HG03135 (cell line): ENCODE data around the gene FAM234B.
"Not testable (repeated sequence)": the region's sequence is repeated elsewhere in the genome, so short reads cannot be mapped to it uniquely, and the experiment has no call there.

Experiments
- ATAC-seq: cut with Tn5 transposase; IDR thresholded peaks from one replicate; pipeline ENCODE4 v1.9.1; 2021; ENCODE audit warnings: mild to moderate bottlenecking, moderate library complexity; ENCODE audit not compliant: unreplicated experiment

The FAM234B gene

GRCh38 chr12:13060581-13060980 is 16.4 kb downstream of the FAM234B start:
- no peak for ATAC-seq

- ATAC-seq: no peak
Measured at GRCh38 chr12:13061377-13061776, 17.2 kb downstream of the FAM234B start.

DNA sequence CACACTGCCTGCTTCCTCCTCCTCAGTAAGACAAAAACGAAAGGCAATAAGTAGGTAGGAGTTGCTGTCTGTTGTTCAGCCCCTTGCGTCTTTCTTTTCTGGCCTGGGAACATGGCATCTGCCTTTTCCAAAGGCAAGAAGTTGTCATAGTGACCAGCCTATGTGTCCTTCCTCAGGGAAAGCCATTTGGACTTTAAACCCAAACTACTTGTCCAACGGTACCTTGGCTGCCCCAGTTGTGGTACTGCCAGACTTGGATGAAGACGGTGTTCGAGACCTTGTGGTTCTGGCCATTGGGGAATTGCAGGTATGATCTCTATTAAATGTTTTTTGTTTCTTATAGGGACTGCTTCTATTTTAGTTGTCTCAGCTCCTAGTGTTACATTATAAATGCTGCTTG is 18.5 kb downstream of the FAM234B start:
- ATAC-seq: no peak

GRCh38 chr12:13066014-13066413 is 21.8 kb downstream of the FAM234B start:
- ATAC-seq: no peak

DNA sequence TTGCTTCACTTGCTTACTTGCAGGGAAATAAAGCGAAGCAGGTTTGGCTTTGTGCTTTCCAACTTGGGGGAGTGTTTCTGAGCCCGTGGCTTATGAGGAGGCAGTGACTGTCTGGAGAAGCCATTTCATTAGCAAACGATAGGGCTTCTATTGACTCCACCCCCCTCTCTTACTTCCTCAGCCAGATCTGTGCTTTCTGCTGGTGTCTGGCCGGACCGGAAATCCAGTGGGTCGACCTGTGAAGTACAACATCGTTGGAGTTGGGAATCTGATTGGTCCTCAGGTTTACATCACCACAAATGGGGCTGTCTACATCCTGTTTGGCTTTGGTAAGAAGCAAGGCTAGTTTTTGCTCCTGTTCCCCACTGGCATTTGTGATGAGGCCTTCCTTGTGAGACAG is 22.3 kb downstream of the FAM234B start:
- no peak for ATAC-seq

- no peak for ATAC-seq
Measured at GRCh38 chr12:13067322-13067721, 23.1 kb downstream of the FAM234B start.

- ATAC-seq: no peak
Measured at GRCh38 chr12:13069380-13069779, 25.2 kb downstream of the FAM234B start.

DNA sequence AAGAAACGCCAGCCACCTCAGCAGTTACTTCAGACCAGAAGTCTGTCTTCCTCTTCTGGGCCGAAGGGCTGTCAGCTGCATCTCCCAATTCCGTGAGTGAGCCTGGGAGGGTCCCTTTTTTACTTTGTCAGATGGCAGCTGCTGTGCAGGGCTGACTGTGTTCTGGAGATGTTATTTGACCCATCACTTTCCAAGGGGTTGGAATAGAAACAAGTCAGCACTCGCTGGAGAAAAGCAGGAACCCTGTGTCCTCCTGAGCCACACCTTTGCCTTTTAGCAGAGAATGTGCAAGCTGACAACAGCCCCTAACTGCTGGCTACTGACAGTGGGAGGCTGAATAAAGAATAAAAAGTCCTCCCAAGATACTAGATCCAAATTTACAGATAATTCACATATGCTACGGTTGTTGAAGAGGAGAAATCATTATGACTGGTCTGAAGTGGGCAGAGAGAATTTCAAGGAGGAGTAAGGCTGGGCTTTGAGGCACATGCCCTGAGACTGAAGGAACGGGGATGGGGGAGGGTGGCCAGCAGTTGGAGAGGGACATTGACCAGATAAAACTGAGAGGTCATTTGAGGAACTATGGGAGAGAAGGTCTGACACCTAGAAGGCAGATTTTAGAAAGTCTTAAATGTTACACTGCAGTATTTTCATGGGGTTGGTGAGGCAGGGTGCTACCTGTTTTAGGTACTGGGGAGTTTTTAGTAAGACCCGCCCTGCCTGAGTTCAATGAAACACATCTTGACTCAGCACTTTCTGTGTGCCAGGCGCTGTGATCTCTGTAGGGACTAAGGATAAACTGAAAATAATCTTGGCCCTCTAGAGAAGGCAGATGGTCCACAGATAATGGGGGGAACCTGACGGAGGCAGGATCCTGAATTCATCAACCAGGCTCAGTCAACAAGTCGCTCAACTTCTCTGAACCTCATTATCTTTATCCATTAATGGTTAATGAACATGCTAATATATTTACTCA is 27.4 kb downstream of the FAM234B start:
- no peak for ATAC-seq

DNA sequence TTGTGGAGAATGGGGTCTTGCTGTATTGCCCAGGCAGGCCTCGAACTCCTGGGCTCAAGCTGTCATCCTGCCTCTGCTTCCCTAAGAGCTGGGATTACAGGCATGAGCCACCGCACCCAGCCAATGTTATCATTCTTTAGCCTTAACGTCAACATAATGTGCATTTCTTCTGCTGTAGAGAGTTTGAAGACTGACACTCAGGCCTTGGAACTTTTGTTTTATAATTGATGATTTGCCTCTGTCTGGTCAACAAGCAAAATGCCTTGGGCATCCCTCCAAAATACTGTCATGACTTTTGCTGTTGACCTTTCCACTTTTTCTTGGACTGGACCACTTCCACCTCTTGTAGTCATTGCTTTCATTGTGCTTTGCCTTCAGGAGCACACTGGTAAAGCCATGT is 29.0 kb downstream of the FAM234B start:
- ATAC-seq: no peak

- no peak for ATAC-seq
Measured at GRCh38 chr12:13074396-13075117, 30.4 kb downstream of the FAM234B start.

- no peak for ATAC-seq
Measured at GRCh38 chr12:13075118-13075480, 30.9 kb downstream of the FAM234B start.

DNA sequence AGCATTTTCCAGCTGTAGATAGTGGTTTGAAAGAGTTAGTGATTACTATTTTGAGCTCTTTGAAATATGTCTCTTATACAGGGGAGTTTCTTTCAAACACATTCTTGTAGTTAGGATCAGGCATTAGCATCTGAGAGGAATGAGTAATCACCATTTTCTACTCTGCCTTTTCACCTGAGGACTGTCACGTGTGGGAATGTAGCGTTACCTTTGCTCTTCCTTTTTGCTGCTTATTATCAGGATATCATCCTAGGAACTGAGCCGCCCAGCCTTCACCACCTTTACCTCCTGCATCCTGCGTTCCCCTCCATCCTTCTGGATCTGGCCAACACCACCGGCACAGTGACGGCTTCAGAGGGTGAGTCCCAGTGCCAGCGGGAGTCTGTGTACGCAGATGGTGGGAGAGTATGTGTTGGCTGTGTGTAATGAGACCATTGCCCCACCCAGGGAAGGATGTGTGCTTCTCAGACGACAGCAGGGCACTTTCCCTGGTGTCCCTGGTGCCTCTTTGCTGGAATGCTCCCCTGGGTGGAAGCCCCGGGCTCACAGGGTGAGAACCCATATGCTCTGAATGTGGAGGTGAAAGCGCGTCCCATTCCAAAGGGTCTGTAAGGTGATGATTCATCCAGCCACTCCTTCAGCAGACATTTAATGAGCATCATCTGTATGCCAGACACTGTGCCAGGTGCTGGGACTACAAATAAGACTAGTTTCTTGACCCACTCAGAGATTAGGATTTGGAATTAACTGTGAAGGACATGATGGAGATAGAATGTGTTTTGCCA is 31.8 kb downstream of the FAM234B start:
- no peak for ATAC-seq

- no peak for ATAC-seq
Measured at GRCh38 chr12:13079440-13079906, 35.3 kb downstream of the FAM234B start.

- no peak for ATAC-seq
Measured at GRCh38 chr12:13080266-13080665, 36.1 kb downstream of the FAM234B start.

DNA sequence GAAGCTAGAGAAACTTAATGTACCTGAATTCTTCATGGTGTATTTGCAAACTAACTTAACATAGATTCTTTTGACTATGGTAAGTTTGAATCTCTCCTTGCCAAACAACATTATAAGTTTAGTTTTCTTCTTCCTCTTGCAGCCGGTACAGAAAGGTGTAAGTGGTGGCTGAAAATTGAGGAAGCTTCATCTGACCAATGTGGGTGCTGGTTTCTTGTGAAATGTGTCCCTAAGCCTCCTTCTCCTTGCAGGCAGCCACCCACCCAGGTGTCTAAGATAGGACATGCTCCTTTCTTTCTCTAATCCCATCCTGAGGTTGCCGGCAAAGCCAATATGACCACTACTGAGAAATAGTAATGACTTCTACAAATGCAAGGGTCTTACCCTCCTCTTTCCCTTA is 38.7 kb downstream of the FAM234B start:
- no peak for ATAC-seq

DNA sequence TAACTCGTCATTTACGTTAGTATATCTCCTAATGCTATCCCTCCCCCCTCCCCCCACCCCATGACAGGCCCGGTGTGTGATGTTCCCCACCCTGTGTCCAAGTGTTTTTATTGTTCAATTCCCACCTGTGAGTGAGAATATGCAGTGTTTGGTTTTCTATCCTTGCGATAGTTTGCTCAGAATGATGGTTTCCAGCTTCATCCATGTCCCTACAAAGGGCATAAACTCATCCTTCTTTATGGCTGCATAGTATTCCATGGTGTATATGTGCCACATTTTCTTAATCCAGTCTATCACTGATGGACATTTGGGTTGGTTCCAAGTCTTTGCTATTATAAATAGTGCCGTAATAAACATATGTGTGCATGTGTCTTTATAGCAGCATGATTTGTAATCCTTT is 39.5 kb downstream of the FAM234B start:
- not testable (repeated sequence) for ATAC-seq

- no peak for ATAC-seq
Measured at GRCh38 chr12:13084898-13085640, 40.9 kb downstream of the FAM234B start.

DNA sequence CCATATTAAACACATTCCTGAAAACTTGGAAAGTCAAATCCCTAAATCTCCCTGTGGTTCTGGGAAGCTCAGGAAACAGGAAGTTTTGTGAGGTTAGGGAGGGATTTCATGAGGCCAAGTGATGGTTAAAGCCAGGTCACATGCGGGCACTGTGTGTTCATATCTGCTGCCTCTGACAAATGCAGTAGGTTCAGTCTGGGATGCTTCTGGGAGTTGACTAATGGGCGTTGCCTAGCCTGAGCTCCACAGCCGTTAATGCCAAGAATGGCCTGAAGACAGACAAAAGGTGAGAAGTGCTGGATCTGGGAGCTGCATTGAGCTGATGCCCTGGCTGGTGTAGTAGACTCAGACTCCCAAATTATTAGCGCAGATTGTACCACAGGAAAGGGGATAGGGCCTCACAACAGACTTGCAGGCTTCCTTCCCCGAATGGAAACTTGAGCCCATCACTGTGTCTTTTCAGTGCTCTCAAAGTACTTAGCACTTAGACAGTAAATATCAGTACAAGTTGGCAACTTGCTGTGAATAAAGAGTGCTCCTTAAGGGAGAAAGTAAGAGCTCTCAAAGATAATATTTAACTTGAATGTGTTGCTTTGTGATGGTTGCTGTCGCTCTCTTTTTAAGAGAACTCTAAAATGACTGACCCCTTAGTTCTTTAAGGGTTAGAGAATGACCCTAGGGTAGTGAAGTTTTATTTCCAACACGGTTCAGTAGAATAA is 41.9 kb downstream of the FAM234B start:
- ATAC-seq: no peak

DNA sequence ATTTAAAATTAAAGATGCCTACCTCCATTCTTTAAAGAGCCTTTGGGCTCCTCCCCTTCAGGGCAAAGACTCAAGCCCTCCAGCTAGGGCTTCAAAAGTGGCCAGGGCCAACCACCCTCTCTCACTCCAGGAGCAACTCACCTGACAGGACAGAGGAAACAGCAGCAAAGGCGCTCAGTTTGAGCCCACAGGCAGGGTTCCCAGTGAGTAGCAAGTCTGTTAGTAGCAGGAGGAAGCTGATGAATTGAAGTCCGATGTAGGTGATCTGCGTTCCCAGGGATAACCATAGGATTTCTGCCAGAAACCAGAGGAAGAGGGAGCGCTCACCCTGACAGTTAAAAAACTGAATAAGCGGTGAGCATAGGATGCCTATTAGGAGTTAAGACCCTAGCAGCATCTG is 43.6 kb downstream of the FAM234B start:
- ATAC-seq: no peak

DNA sequence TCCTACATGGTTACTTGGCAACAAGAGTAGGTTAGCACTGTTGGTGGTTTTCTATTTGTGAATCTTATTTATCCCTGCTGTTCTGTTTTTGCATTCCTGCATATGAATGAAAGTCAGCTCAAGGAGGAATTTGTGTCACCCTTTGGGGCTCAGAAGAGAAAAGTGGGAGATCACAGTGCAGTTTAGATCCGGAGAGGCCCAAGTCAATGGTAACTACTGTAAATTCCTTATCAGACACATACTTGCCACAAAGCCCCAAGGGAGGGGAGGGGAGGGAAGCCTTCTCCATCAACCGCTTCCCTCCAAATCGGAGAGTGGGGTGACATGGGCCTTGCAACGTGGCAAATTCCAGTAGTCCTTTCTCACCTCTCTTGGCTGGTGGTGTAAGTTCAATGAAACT is 44.3 kb downstream of the FAM234B start:
- ATAC-seq: no peak
